ENCODE results near the gene CLEC7A. TPM values are rescaled to one million over a fixed set of nuclear protein-coding genes. Genes with fewer than 3 reads are reported as not detected.

Gene CLEC7A
- polyA plus RNA-seq, 3 donors: 235 to 809 (median 304) TPM

DNA sequence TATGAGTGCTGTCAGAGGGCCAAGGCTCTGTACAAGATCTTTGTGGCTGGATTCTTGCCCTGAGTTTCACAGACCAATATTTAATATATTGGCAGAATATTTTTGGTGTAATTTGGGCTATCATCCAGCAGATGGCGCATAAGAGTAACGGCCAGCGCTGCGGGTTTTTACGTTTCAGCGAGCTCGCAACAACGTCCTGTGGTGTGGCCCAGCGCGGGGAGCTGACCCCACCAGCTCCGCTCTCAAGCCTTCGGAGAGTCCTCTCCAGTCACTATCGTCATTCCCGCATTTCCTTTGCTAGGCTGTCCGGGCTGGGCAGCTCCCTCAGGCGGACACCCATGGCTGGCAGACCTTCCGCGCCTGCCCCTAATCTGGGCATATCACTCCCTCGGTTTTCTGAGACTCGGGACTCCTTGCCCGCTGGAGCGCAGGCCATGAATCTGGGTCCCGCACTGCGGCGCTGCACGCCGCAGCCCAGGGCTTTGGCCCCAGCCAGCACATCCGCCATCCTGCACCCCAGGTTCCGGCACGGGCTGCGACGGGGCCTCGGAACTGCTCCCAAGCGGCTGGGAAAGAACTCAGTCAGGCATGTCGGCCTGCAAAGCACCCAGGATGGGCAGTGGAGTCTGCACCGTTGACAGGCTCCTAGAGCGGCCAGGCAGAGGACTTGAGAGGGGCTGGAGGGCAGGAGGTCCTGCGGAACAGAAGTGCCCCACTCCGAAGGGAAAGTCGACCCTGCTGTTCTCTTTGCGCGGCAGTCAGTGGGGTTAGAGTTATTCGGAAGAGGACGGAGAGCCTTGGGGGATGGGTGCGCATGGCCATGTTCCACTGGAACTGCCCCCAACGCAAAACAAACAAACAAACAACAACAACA is 23.5 kb upstream of the CLEC7A start:
- H3K27ac Mint-ChIP-seq: peak overlapping the region; percentile 94 to 99 (median 98)
- no peaks in the 10 kb centered on the region for H4K20me1 ChIP-seq (ENCODE audit: insufficient read depth, low read length)
- no peaks in the 10 kb centered on the region for H3K27me3 ChIP-seq (ENCODE audit: control insufficient read depth in 2 of 2, insufficient read depth in 2 of 2, low read length in 2 of 2)
- peak overlapping the region; percentile 79 for H2AFZ ChIP-seq (ENCODE audit: insufficient read depth, low read depth, low read length, poor library complexity, severe bottlenecking)
- TF ChIP-seq, protein P1, sequence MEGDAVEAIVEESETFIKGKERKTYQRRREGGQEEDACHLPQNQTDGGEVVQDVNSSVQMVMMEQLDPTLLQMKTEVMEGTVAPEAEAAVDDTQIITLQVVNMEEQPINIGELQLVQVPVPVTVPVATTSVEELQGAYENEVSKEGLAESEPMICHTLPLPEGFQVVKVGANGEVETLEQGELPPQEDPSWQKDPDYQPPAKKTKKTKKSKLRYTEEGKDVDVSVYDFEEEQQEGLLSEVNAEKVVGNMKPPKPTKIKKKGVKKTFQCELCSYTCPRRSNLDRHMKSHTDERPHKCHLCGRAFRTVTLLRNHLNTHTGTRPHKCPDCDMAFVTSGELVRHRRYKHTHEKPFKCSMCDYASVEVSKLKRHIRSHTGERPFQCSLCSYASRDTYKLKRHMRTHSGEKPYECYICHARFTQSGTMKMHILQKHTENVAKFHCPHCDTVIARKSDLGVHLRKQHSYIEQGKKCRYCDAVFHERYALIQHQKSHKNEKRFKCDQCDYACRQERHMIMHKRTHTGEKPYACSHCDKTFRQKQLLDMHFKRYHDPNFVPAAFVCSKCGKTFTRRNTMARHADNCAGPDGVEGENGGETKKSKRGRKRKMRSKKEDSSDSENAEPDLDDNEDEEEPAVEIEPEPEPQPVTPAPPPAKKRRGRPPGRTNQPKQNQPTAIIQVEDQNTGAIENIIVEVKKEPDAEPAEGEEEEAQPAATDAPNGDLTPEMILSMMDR (IDR thresholded peaks at IDR 0.05): peak; percentile 77
- H3K27me3 Mint-ChIP-seq (ENCODE audit: low read depth in 3 of 3): peaks cover 0 to 2% (median 2%) of the 10 kb centered on the region in 3 donors
- H3K4me1 Mint-ChIP-seq: peaks cover 22% of the 10 kb centered on the region
- peak; percentile 80 to 86 (median 83) for DNase-seq
- no peaks in the 10 kb centered on the region for H3K36me3 ChIP-seq (replicated peaks in 1 of 2; ENCODE audit: control insufficient read depth in 1 of 2, insufficient read depth in 2 of 2, low read length in 2 of 2)
- no peaks in the 10 kb centered on the region for H3K36me3 Mint-ChIP-seq
- 0% methylated on average over 35 of the region's 46 CpGs for WGBS (ENCODE audit: insufficient coverage)
- peaks cover 0 to 2% (median 0%) of the 10 kb centered on the region in 7 donors for H3K9me3 Mint-ChIP-seq
- H3K4me1 ChIP-seq (ENCODE audit: control insufficient read depth in 1 of 2, insufficient read depth in 2 of 2, low read length in 2 of 2): peaks cover 13 to 24% of the 10 kb centered on the region in 2 donors
- intact Hi-C loops (cut with micrococcal nuclease): loop anchor here (2.0 to 10.0 kb wide), 2 partner anchors 37 to 61 kb away; partner anchors contain the start of gene GABARAPL1 (in 1 of the 2)
- H3K4me3 Mint-ChIP-seq: peak overlapping the region; percentile 88 to 93
- peak overlapping the region; percentile 86 for H3K4me2 ChIP-seq (replicated peaks; ENCODE audit: extremely low read depth, low read length, poor library complexity, severe bottlenecking)
- H3K27ac ChIP-seq (ENCODE audit: low read depth in 1 of 2, low read length in 2 of 2): peak overlapping the region; percentile 86
- H3K4me3 ChIP-seq (replicated peaks in 1 of 3; ENCODE audit: low read depth in 2 of 3, low read length in 3 of 3): peak overlapping the region; percentile 37 to 83 (median 55)
- H3K9me3 ChIP-seq (replicated peaks in 1 of 2; ENCODE audit: control insufficient read depth in 1 of 2, insufficient read depth in 1 of 2, low read length in 2 of 2): no peaks in the 10 kb centered on the region
- peak overlapping the region; percentile 85 for H3K9ac ChIP-seq (ENCODE audit: insufficient read depth, low read length, poor library complexity, severe bottlenecking)
- H3K79me2 ChIP-seq (ENCODE audit: insufficient read depth, low read length): no peaks in the 10 kb centered on the region

DNA sequence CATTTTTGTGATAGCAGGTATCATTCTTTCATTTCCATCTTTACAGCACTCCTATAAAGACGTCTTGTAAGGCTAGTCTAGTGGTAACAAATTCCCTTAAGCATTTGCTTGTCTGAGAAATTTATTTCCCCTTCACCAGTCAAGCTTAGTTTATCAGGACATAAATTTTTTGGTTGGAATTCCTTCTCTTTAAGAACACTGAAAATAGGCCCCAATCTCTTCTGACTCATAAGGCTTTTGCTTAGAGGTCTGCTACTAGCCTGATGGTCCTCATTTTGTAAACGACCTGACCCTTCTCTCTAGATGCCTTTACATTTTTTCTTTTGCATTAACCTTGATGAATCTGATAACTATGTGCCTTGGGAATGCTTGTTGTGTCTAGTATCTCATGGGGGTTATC is 21.6 kb upstream of the CLEC7A start:
- H3K4me3 Mint-ChIP-seq: no peak overlapping the region
- Histone ChIP-seq H3K27ac (ENCODE audit: low read depth in 1 of 2, low read length in 2 of 2) (no peak overlapping the region), H3K9ac (ENCODE audit: insufficient read depth, low read length, poor library complexity, severe bottlenecking) (no peak overlapping the region), H3K36me3 (replicated peaks in 1 of 2; ENCODE audit: control insufficient read depth in 1 of 2, insufficient read depth in 2 of 2, low read length in 2 of 2) (no peaks in the 10 kb centered on the region), H3K4me1 (ENCODE audit: control insufficient read depth in 1 of 2, insufficient read depth in 2 of 2, low read length in 2 of 2) (peaks cover 13 to 24% of the 10 kb centered on the region in 2 donors), H3K9me3 (replicated peaks in 1 of 2; ENCODE audit: control insufficient read depth in 1 of 2, insufficient read depth in 1 of 2, low read length in 2 of 2) (no peaks in the 10 kb centered on the region), H3K27me3 (ENCODE audit: control insufficient read depth in 2 of 2, insufficient read depth in 2 of 2, low read length in 2 of 2) (no peaks in the 10 kb centered on the region), H3K79me2 (ENCODE audit: insufficient read depth, low read length) (no peaks in the 10 kb centered on the region), H2AFZ (ENCODE audit: insufficient read depth, low read depth, low read length, poor library complexity, severe bottlenecking) (no peak overlapping the region), H3K4me2 (replicated peaks; ENCODE audit: extremely low read depth, low read length, poor library complexity, severe bottlenecking) (no peak overlapping the region), H4K20me1 (ENCODE audit: insufficient read depth, low read length) (no peaks in the 10 kb centered on the region), H3K4me3 (replicated peaks in 1 of 3; ENCODE audit: low read depth in 2 of 3, low read length in 3 of 3) (no peak overlapping the region)
- peak overlapping the region in 1 of 7 donors; percentile 62 for H3K27ac Mint-ChIP-seq
- DNase-seq: no peak
- TF ChIP-seq, protein P1 (IDR thresholded peaks at IDR 0.05): no peak
- intact Hi-C loops (cut with micrococcal nuclease): loop anchor here (2.0 to 10.0 kb wide), 2 partner anchors 39 to 63 kb away; partner anchors contain the start of gene GABARAPL1 (in 1 of the 2)
- H3K27me3 Mint-ChIP-seq (ENCODE audit: low read depth in 3 of 3): peaks cover 0 to 2% (median 0%) of the 10 kb centered on the region in 3 donors
- no CpG with 5 or more reads among the region's 2 CpGs for WGBS (ENCODE audit: insufficient coverage)
- H3K9me3 Mint-ChIP-seq: peaks cover 0 to 2% (median 0%) of the 10 kb centered on the region in 7 donors
- H3K4me1 Mint-ChIP-seq: peaks cover 22% of the 10 kb centered on the region
- H3K36me3 Mint-ChIP-seq: no peaks in the 10 kb centered on the region
